Measurements from ENCODE around the gene ATP6V1B1.

DNA sequence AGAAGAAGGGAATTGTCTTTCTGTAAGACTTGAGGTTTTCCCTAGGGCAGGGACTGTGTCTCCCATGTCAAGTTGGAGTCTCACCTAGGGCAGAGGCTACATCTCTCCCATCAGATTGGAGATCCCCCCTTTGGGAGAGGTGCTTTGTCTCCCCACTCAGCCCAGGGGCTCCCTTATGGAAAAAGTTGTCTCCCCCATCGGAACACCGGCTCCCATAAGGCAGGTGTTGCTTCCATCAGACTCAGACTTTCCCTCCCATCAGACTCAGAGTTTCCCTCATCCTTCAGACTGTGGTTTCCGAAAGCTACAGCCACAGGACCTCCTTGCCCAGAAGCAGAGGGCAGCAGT is 48.5 kb downstream of the ATP6V1B1 start:
- TF ChIP-seq, protein P1, sequence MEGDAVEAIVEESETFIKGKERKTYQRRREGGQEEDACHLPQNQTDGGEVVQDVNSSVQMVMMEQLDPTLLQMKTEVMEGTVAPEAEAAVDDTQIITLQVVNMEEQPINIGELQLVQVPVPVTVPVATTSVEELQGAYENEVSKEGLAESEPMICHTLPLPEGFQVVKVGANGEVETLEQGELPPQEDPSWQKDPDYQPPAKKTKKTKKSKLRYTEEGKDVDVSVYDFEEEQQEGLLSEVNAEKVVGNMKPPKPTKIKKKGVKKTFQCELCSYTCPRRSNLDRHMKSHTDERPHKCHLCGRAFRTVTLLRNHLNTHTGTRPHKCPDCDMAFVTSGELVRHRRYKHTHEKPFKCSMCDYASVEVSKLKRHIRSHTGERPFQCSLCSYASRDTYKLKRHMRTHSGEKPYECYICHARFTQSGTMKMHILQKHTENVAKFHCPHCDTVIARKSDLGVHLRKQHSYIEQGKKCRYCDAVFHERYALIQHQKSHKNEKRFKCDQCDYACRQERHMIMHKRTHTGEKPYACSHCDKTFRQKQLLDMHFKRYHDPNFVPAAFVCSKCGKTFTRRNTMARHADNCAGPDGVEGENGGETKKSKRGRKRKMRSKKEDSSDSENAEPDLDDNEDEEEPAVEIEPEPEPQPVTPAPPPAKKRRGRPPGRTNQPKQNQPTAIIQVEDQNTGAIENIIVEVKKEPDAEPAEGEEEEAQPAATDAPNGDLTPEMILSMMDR (IDR thresholded peaks at IDR 0.05), result no peak
- TF ChIP-seq POLR2A (IDR thresholded peaks at IDR 0.05), result no peak
